H1 (cell line): ENCODE results near the gene AOAH. TPM values are rescaled to one million over a fixed set of nuclear protein-coding genes. Genes with fewer than 3 reads are reported as not detected.

Experiments used
- polyA plus RNA-seq, 7 experiments: library from polyadenylated mRNA; depleted of rRNA in 3 of 7; stranded (reverse) in 5 of 7; unstranded in 2 of 7; fragments of >200 nt in 5 of 7; fragments of 200-250 nt in 2 of 7; gene quantifications; 1 replicate in 5 of 7; 2 replicates in 1 of 7; 4 replicates in 1 of 7; pipeline versions ENCODE4 v1.2.1 to v1.2.3, GENCODE V29; 2011 to 2013; ENCODE audit warnings: missing spikeins in 2 of 7, mixed read lengths in 2 of 7
- total RNA-seq: library from RNA; stranded (reverse); fragmentation: NEBNext Ultra II Directional; extraction: Animal tissue kit (Norgen Biotek cat#: 25700); gene quantifications from 2 replicates; pipeline ENCODE4 v1.2.1, GENCODE V29; 2021
- TF ChIP-seq, protein P1 (sequence below): fragments of 300-600 bp; sonication (generic); IDR thresholded peaks from 2 replicates; pipeline ENCODE4 v1.7.1; 2012; ENCODE audit warnings: low read length, moderate library complexity, mild to moderate bottlenecking, inconsistent platforms; ENCODE audit not compliant: insufficient replicate concordance

AOAH gene
- total and polyA plus RNA-seq, 2 of the 8 experiments (the other 6 are each of a cell fraction or from before 2014, with no cell fraction given): 0.08 TPM; not detected in 1

DNA sequence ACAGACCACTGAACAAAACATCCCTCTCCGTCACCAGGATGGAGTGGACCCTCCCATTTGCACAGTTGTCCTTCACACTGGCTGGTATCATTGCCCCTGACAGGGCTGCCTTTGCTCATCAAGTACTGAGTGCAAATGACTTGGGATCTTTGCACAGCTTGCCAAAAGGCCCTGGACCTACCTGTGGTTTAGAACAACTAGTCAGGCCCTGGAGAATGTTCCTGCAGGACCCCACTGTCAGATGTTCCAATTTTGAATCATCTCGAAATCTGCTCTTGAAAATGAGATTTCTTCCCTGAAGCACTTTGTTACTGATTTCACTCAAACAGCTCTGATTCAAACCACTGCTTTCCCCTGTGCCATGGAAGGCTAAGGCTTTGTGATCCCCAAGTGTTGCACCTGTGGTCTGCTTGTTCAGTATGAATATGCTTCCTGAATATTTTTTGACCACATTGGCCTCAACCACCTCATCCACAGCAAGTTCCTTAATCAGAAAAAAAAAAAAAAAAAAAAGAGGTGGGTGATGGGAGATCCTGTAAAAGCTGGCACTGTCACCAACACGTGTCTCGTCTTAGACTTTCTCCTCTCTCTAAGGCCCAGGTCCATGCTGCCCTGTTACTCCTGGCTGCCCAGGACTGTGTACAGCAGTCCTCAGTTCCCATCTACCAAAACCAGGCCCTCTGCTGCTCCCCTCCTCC lies 2.7 kb upstream of the AOAH start (continued):
- TF ChIP-seq, protein P1, sequence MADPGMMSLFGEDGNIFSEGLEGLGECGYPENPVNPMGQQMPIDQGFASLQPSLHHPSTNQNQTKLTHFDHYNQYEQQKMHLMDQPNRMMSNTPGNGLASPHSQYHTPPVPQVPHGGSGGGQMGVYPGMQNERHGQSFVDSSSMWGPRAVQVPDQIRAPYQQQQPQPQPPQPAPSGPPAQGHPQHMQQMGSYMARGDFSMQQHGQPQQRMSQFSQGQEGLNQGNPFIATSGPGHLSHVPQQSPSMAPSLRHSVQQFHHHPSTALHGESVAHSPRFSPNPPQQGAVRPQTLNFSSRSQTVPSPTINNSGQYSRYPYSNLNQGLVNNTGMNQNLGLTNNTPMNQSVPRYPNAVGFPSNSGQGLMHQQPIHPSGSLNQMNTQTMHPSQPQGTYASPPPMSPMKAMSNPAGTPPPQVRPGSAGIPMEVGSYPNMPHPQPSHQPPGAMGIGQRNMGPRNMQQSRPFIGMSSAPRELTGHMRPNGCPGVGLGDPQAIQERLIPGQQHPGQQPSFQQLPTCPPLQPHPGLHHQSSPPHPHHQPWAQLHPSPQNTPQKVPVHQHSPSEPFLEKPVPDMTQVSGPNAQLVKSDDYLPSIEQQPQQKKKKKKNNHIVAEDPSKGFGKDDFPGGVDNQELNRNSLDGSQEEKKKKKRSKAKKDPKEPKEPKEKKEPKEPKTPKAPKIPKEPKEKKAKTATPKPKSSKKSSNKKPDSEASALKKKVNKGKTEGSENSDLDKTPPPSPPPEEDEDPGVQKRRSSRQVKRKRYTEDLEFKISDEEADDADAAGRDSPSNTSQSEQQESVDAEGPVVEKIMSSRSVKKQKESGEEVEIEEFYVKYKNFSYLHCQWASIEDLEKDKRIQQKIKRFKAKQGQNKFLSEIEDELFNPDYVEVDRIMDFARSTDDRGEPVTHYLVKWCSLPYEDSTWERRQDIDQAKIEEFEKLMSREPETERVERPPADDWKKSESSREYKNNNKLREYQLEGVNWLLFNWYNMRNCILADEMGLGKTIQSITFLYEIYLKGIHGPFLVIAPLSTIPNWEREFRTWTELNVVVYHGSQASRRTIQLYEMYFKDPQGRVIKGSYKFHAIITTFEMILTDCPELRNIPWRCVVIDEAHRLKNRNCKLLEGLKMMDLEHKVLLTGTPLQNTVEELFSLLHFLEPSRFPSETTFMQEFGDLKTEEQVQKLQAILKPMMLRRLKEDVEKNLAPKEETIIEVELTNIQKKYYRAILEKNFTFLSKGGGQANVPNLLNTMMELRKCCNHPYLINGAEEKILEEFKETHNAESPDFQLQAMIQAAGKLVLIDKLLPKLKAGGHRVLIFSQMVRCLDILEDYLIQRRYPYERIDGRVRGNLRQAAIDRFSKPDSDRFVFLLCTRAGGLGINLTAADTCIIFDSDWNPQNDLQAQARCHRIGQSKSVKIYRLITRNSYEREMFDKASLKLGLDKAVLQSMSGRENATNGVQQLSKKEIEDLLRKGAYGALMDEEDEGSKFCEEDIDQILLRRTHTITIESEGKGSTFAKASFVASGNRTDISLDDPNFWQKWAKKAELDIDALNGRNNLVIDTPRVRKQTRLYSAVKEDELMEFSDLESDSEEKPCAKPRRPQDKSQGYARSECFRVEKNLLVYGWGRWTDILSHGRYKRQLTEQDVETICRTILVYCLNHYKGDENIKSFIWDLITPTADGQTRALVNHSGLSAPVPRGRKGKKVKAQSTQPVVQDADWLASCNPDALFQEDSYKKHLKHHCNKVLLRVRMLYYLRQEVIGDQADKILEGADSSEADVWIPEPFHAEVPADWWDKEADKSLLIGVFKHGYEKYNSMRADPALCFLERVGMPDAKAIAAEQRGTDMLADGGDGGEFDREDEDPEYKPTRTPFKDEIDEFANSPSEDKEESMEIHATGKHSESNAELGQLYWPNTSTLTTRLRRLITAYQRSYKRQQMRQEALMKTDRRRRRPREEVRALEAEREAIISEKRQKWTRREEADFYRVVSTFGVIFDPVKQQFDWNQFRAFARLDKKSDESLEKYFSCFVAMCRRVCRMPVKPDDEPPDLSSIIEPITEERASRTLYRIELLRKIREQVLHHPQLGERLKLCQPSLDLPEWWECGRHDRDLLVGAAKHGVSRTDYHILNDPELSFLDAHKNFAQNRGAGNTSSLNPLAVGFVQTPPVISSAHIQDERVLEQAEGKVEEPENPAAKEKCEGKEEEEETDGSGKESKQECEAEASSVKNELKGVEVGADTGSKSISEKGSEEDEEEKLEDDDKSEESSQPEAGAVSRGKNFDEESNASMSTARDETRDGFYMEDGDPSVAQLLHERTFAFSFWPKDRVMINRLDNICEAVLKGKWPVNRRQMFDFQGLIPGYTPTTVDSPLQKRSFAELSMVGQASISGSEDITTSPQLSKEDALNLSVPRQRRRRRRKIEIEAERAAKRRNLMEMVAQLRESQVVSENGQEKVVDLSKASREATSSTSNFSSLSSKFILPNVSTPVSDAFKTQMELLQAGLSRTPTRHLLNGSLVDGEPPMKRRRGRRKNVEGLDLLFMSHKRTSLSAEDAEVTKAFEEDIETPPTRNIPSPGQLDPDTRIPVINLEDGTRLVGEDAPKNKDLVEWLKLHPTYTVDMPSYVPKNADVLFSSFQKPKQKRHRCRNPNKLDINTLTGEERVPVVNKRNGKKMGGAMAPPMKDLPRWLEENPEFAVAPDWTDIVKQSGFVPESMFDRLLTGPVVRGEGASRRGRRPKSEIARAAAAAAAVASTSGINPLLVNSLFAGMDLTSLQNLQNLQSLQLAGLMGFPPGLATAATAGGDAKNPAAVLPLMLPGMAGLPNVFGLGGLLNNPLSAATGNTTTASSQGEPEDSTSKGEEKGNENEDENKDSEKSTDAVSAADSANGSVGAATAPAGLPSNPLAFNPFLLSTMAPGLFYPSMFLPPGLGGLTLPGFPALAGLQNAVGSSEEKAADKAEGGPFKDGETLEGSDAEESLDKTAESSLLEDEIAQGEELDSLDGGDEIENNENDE: no peak
